ENCODE results near the gene VCL. TPM values are rescaled to one million over a fixed set of nuclear protein-coding genes. Genes with fewer than 3 reads are reported as not detected.

The VCL gene
- total RNA-seq, 1 experiment from 2014 or later, result 291 TPM

- Histone ChIP-seq H3K27me3 (ENCODE audit: insufficient read depth, low read length) (no peaks in the 10 kb centered on the region), H3K18ac (ENCODE audit: insufficient read length, low read depth, low read length) (no peak overlapping the region), H3K27ac (ENCODE audit: insufficient read length, low read depth, low read length) (no peak overlapping the region), H3K23me2 (ENCODE audit: insufficient read length, low read depth, low read length, poor library complexity, severe bottlenecking) (no peaks in the 10 kb centered on the region), H4K8ac (replicated peaks; ENCODE audit: insufficient read length, low read depth, low read length) (no peak overlapping the region), H3T11ph (ENCODE audit: low read length) (no peak overlapping the region), H3K56ac (ENCODE audit: insufficient read length, low read depth, low read length) (no peak overlapping the region), H3K79me2 (ENCODE audit: insufficient read depth, low read length) (peaks cover 32% of the 10 kb centered on the region; the same call in 1 of the 2 replicates), H3K4me1 (ENCODE audit: insufficient read depth, low read length) (peaks cover 9% of the 10 kb centered on the region; the same call in 1 of the 2 replicates), H4K20me1 (ENCODE audit: control insufficient read depth, insufficient read depth, insufficient read length) (no peaks in the 10 kb centered on the region), H2AFZ (ENCODE audit: low read length) (no peak overlapping the region), H3K9ac (ENCODE audit: extremely low read depth, insufficient read length, low read length) (no peak overlapping the region), H3K14ac (ENCODE audit: insufficient read depth, low read length) (no peak overlapping the region), H2BK120ac (ENCODE audit: low read depth, low read length, poor library complexity, severe bottlenecking) (no peak overlapping the region), H2BK15ac (ENCODE audit: low read depth, low read length) (no peak overlapping the region), H4K91ac (ENCODE audit: insufficient read length, low read depth, low read length) (no peak overlapping the region), H2BK20ac (ENCODE audit: low read depth, low read length, poor library complexity, severe bottlenecking) (no peak overlapping the region), H3K4ac (ENCODE audit: low read depth, low read length) (no peak overlapping the region), H2BK12ac (ENCODE audit: insufficient read length, low read depth, low read length) (no peak overlapping the region), H3K79me1 (ENCODE audit: insufficient read depth, low read depth, low read length, poor library complexity, severe bottlenecking) (peaks cover 4% of the 10 kb centered on the region), H3K9me3 (ENCODE audit: control insufficient read depth, low read depth, low read length) (no peaks in the 10 kb centered on the region), H2AK5ac (ENCODE audit: insufficient read length, low read length) (no peak overlapping the region), H4K5ac (ENCODE audit: insufficient read length, low read depth, low read length) (no peak overlapping the region), H3K23ac (ENCODE audit: insufficient read length, low read depth, low read length) (no peak overlapping the region), H3K4me2 (ENCODE audit: insufficient read depth, insufficient read length, low read length) (peak overlapping the region; percentile 26), H2BK5ac (ENCODE audit: insufficient read length, low read length) (no peak overlapping the region)
- WGBS (ENCODE audit: extremely low coverage, insufficient read length, low lambda C conversion rate), result no CpG with 5 or more reads among the region's 5 CpGs
- no peak for DNase-seq
- Mint-ChIP-seq H3K27ac (peak overlapping the region; percentile 46 to 82 (median 57); a peak in 6 of 7 replicates), H3K4me3 (peak overlapping the region in 1 of 2 experiments; percentile 41; a peak in 1 of 5 replicates), H3K27me3 (ENCODE audit: low read depth) (no peaks in the 10 kb centered on the region), H3K4me1 (peaks cover 32 to 46% of the 10 kb centered on the region in 2 experiments), H3K9me3 (no peaks in the 10 kb centered on the region), H3K36me3 (ENCODE audit: insufficient read depth in 1 of 3, low read depth in 3 of 3) (peaks cover 4 to 26% (median 24%) of the 10 kb centered on the region in 3 experiments)
- no peak for TF ChIP-seq CTCF (conservative IDR thresholded peaks at IDR 0.05)
Measured at GRCh38 chr10:74025380-74025978, 27.6 kb downstream of the VCL start.

All from H9 (cell line).